ENCODE data around the gene ATOX1.

The ATOX1 gene

GRCh38 chr5:151739395-151739794 is 19.0 kb downstream of the ATOX1 start:
- Histone ChIP-seq H3K27me3 (ENCODE audit: control insufficient read depth, insufficient read depth, low read length) (no peaks in the 10 kb centered on the region), H3K9ac (no peak overlapping the region), H3K27ac (no peak overlapping the region), H3K79me2 (no peaks in the 10 kb centered on the region), H3K4me2 (ENCODE audit: low read length) (no peak overlapping the region), H2AFZ (no peak overlapping the region), H3K36me3 (ENCODE audit: control insufficient read depth, insufficient read depth, low read length) (no peaks in the 10 kb centered on the region), H3K4me3 (ENCODE audit: low read depth, low read length) (no peak overlapping the region), H3K4me1 (peaks cover 4% of the 10 kb centered on the region), H3K9me3 (ENCODE audit: control insufficient read depth, low read length) (no peaks in the 10 kb centered on the region)
- TF ChIP-seq CTCF (IDR thresholded peaks at IDR 0.05), result no peak

- Histone ChIP-seq H2AFZ (no peak overlapping the region), H3K36me3 (ENCODE audit: control insufficient read depth, insufficient read depth, low read length) (no peaks in the 10 kb centered on the region), H3K4me1 (peaks cover 4% of the 10 kb centered on the region), H3K4me2 (ENCODE audit: low read length) (no peak overlapping the region), H3K79me2 (no peaks in the 10 kb centered on the region), H3K9me3 (ENCODE audit: control insufficient read depth, low read length) (no peaks in the 10 kb centered on the region), H3K27me3 (ENCODE audit: control insufficient read depth, insufficient read depth, low read length) (no peaks in the 10 kb centered on the region), H3K9ac (no peak overlapping the region), H3K4me3 (ENCODE audit: low read depth, low read length) (no peak overlapping the region), H3K27ac (no peak overlapping the region)
- no peak for TF ChIP-seq CTCF (IDR thresholded peaks at IDR 0.05)
Observed at GRCh38 chr5:151738125-151738848, 20.1 kb downstream of the ATOX1 start.

- Histone ChIP-seq H3K36me3 (ENCODE audit: control insufficient read depth, insufficient read depth, low read length) (no peaks in the 10 kb centered on the region), H3K4me2 (ENCODE audit: low read length) (no peak overlapping the region), H3K9ac (no peak overlapping the region), H3K79me2 (no peaks in the 10 kb centered on the region), H3K9me3 (ENCODE audit: control insufficient read depth, low read length) (no peaks in the 10 kb centered on the region), H3K27ac (no peak overlapping the region), H2AFZ (no peak overlapping the region), H3K27me3 (ENCODE audit: control insufficient read depth, insufficient read depth, low read length) (no peaks in the 10 kb centered on the region), H3K4me1 (peaks cover 4% of the 10 kb centered on the region), H3K4me3 (ENCODE audit: low read depth, low read length) (no peak overlapping the region)
- no peak for TF ChIP-seq CTCF (IDR thresholded peaks at IDR 0.05)
Observed at GRCh38 chr5:151737431-151737830, 21.0 kb downstream of the ATOX1 start.

GRCh38 chr5:151735646-151736045 is 22.8 kb downstream of the ATOX1 start:
- H3K27ac ChIP-seq, result no peak overlapping the region
- no peaks in the 10 kb centered on the region for H3K9me3 ChIP-seq (ENCODE audit: control insufficient read depth, low read length)
- H3K9ac ChIP-seq, result no peak overlapping the region
- H3K27me3 ChIP-seq (ENCODE audit: control insufficient read depth, insufficient read depth, low read length), result no peaks in the 10 kb centered on the region
- no peaks in the 10 kb centered on the region for H3K79me2 ChIP-seq
- peaks cover 2% of the 10 kb centered on the region for H3K4me1 ChIP-seq
- TF ChIP-seq CTCF (IDR thresholded peaks at IDR 0.05), result no peak
- H2AFZ ChIP-seq, result no peak overlapping the region
- no peak overlapping the region for H3K4me3 ChIP-seq (ENCODE audit: low read depth, low read length)
- H3K36me3 ChIP-seq (ENCODE audit: control insufficient read depth, insufficient read depth, low read length), result no peaks in the 10 kb centered on the region
- H3K4me2 ChIP-seq (ENCODE audit: low read length), result no peak overlapping the region

- Histone ChIP-seq H3K4me3 (ENCODE audit: low read depth, low read length) (no peak overlapping the region), H3K9ac (no peak overlapping the region), H3K27me3 (ENCODE audit: control insufficient read depth, insufficient read depth, low read length) (no peaks in the 10 kb centered on the region), H3K36me3 (ENCODE audit: control insufficient read depth, insufficient read depth, low read length) (no peaks in the 10 kb centered on the region), H3K4me1 (no peaks in the 10 kb centered on the region), H3K79me2 (no peaks in the 10 kb centered on the region), H3K4me2 (ENCODE audit: low read length) (no peak overlapping the region), H2AFZ (no peak overlapping the region), H3K27ac (no peak overlapping the region), H3K9me3 (ENCODE audit: control insufficient read depth, low read length) (no peaks in the 10 kb centered on the region)
- TF ChIP-seq CTCF (IDR thresholded peaks at IDR 0.05), result no peak
Observed at GRCh38 chr5:151734064-151734408, 24.4 kb downstream of the ATOX1 start.
